ENCODE results near the gene CD81. TPM values are rescaled to one million over a fixed set of nuclear protein-coding genes. Genes with fewer than 3 reads are reported as not detected.

The CD81 gene
- total and polyA plus RNA-seq, 2 experiments from 2014 or later: 212 to 444 TPM

DNA sequence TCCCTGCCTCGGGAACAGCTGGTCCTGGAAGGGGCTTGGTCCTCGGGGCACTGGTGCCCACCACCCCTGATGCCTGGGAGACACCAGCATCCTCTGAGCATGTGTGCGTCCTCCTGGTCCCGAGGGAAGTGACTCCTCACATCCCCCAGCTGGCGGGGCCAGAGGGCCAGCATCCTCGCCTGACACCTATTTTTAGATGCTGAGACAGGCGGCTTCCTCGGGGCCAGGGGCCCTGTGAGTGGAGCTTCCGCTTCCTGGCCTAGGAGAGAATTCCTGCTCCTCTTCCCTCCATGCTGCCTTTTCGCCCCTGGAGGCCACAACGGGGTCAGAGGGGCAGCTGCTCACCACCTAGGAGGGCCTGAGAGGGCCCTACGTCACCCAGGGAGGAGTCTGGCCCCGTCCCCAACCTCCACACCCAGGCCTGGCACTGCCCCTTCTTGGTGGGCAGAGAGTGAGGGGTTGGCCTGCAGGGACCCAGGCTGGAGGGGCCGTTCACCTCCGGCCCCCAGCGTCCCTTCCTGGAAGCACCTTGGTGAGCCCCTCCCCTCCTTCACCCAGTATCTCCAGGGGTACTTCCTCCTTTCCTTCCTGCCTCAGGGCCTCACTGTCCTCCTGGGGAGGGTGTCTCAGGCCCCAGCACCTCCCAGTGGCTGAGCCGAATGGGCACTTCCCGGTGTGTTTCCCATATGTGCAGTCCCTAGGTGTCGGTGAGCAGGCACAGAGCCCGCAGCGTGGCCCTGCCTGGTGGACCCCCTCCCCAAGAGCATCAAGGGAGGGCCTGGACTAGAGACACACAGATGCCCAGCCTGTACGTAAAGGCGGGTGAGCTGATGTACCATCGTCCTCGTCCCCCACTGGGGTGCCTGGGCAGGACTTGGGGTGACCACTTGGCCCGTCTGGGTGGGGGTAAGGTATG, 6.1 kb downstream of the CD81 start:
- Histone ChIP-seq H3K4me1 (ENCODE audit: low read depth) (peaks cover 22% of the 10 kb centered on the region), H3K4me3 (no peak overlapping the region), H3K36me3 (no peaks in the 10 kb centered on the region), H3K27ac (peak overlapping the region; percentile 86), H3K9me3 (ENCODE audit: low read depth) (no peaks in the 10 kb centered on the region), H3K27me3 (no peaks in the 10 kb centered on the region)
- peak; percentile 26 to 87 for DNase-seq (ENCODE audit: low read depth in 1 of 2, low spot score in 1 of 2)
- TF ChIP-seq, protein P1, sequence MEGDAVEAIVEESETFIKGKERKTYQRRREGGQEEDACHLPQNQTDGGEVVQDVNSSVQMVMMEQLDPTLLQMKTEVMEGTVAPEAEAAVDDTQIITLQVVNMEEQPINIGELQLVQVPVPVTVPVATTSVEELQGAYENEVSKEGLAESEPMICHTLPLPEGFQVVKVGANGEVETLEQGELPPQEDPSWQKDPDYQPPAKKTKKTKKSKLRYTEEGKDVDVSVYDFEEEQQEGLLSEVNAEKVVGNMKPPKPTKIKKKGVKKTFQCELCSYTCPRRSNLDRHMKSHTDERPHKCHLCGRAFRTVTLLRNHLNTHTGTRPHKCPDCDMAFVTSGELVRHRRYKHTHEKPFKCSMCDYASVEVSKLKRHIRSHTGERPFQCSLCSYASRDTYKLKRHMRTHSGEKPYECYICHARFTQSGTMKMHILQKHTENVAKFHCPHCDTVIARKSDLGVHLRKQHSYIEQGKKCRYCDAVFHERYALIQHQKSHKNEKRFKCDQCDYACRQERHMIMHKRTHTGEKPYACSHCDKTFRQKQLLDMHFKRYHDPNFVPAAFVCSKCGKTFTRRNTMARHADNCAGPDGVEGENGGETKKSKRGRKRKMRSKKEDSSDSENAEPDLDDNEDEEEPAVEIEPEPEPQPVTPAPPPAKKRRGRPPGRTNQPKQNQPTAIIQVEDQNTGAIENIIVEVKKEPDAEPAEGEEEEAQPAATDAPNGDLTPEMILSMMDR (IDR thresholded peaks at IDR 0.05; ENCODE audit: low read depth, low read length): no peak

DNA sequence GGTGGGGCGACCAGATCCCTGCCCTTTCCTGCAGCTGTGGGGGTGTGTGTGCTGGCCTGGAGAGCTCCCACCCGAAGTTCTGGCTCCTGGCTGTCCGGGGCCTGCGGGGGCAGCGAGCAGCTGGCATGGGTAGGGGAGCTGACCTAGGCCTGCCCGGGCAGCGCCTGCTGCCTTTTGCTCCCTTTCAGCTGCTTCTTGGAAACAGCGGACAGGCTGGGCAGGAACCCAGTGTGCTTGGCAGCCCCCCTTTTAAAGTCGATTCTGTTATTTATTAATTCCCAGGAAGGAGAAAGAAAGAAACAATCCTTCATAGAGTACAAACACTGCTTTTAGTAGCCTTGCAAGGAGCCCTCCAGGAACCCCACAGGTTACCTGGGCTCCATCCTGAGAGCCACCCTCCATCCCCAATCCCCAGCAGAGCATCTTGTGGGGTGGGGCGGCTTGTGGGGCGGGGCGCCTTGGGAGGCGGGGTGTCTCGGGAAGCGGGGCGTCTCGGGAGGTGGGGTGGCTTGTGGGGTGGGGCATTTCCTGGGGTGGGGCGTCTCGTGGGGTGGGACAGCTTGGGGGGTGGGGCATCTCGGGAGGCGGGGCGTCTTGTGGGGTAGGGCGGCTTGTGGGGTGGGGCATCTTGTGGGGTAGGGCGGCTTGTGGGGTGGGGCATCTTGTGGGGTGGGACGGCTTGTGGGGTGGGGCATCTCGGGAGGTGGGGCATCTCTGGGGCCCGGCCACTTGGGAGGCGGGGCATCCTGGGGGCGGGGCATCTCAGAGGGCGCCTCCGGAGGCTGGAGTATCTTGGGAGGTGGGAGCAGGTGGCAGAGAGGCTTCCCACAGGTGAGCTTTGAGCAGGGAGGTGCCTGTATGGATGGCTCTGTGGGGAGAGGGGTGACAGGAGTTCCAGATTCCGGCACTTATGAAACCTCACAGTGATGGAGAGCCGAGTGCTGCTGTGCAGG, 7.0 kb downstream of the CD81 start:
- Histone ChIP-seq H3K4me1 (ENCODE audit: low read depth) (peaks cover 23% of the 10 kb centered on the region), H3K36me3 (no peaks in the 10 kb centered on the region), H3K9me3 (ENCODE audit: low read depth) (no peaks in the 10 kb centered on the region), H3K4me3 (no peak overlapping the region), H3K27ac (peak overlapping the region; percentile 86), H3K27me3 (no peaks in the 10 kb centered on the region)
- DNase-seq (ENCODE audit: low read depth in 1 of 2, low spot score in 1 of 2): no peak
- TF ChIP-seq, protein P1 (IDR thresholded peaks at IDR 0.05; ENCODE audit: low read depth, low read length): no peak

DNA sequence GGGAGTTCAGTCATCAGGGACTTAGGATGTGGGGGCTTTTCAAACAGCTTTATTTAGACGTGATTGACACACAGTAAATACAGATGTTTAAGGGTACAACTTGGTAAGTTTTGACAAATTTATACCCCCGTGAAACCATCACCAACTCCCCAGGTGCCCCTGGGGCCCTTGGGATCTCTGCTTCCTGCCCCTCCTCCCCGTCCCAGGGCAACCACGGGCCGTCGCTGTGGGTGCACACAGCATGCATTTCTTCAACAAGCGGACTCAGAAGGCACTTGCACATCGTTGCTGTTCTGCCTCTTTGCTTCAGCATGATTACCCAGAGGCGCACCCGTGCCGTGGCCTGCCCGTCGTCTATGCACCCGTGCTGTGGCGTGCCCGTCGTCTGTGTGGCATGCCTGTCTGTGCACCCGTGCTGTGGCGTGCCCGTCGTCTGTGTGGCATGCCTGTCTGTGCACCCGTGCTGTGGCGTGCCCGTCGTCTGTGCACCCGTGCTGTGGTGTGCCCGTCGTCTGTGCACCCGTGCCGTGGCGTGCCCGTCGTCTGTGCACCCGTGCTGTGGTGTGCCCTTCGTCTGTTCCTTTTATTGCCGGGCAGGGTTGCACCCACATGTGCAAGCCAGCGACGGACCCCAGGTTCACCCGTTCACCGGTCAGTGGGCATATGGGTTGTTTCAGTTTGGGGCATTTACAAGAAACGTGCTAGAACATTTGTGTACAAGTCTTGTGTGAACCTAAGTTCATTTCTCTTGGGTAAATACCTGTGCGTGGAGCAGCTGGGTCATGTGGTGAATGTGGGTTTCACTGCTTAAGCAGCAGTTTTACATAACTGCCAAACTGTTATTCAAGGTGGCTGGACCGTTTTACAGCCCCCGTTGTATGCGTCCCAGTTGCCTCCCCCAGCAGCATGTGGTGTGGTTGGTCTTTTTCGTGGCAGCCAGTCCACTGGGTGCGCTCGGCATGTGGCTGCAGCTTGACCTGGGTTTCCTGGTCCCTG, 8.3 kb downstream of the CD81 start:
- H3K27ac ChIP-seq: no peak overlapping the region
- DNase-seq (ENCODE audit: low read depth in 1 of 2, low spot score in 1 of 2): no peak
- H3K4me3 ChIP-seq: no peak overlapping the region
- no peaks in the 10 kb centered on the region for H3K36me3 ChIP-seq
- no peaks in the 10 kb centered on the region for H3K9me3 ChIP-seq (ENCODE audit: low read depth)
- H3K27me3 ChIP-seq: no peaks in the 10 kb centered on the region
- TF ChIP-seq, protein P1 (IDR thresholded peaks at IDR 0.05; ENCODE audit: low read depth, low read length): no peak
- peaks cover 25% of the 10 kb centered on the region for H3K4me1 ChIP-seq (ENCODE audit: low read depth)

DNA sequence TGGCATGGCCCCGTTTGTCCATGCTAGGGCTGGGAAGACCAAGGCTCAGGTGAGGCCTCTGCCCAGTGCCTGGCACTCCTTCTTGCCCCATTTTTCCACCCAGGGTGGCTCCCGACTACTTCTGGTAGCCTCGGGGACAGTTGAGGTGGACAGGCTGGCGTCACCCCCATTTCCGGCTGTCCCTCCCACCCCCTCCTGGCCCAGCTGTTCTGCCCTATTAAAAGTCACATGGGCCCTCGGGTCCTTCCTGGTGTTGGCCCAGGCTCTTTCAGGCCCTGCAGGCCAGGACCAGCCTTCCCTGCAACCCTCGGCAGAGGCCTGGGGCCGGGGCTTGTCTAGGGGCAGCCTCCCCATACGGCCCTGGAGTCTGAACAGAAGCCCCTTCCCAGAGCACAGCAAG, 9.5 kb downstream of the CD81 start:
- H3K9me3 ChIP-seq (ENCODE audit: low read depth): no peaks in the 10 kb centered on the region
- TF ChIP-seq, protein P1 (IDR thresholded peaks at IDR 0.05; ENCODE audit: low read depth, low read length): no peak
- H3K4me3 ChIP-seq: no peak overlapping the region
- DNase-seq (ENCODE audit: low read depth in 1 of 2, low spot score in 1 of 2): no peak
- no peak overlapping the region for H3K27ac ChIP-seq
- no peaks in the 10 kb centered on the region for H3K27me3 ChIP-seq
- no peaks in the 10 kb centered on the region for H3K36me3 ChIP-seq
- H3K4me1 ChIP-seq (ENCODE audit: low read depth): peaks cover 25% of the 10 kb centered on the region

Measured in cardiac muscle cell (in vitro differentiated cells and primary cell).